Subcutaneous adipose tissue (tissue), 4 donors: ENCODE measurements around the gene TRAPPC1. TPM values are rescaled to one million over a fixed set of nuclear protein-coding genes. Genes with fewer than 3 reads are reported as not detected.

Experiments used
- total RNA-seq, 4 donors: library from RNA; depleted of rRNA; stranded (reverse); fragments of >200 nt; gene quantifications; one replicate each; pipeline ENCODE4 v1.1.0, GENCODE V29; 2016
- TF ChIP-seq, protein P1 (sequence below): fragments of 450-650 bp; IDR thresholded peaks from one replicate; pipeline ENCODE4 v1.5.1; 2016; ENCODE audit warnings: low read depth, mild to moderate bottlenecking, control low read depth, antibody characterized with exemption, moderate library complexity

The TRAPPC1 gene, protein sequence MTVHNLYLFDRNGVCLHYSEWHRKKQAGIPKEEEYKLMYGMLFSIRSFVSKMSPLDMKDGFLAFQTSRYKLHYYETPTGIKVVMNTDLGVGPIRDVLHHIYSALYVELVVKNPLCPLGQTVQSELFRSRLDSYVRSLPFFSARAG
- total RNA-seq = 10 to 100 TPM; 28.8 to 43.5 (median 37.5) TPM

DNA sequence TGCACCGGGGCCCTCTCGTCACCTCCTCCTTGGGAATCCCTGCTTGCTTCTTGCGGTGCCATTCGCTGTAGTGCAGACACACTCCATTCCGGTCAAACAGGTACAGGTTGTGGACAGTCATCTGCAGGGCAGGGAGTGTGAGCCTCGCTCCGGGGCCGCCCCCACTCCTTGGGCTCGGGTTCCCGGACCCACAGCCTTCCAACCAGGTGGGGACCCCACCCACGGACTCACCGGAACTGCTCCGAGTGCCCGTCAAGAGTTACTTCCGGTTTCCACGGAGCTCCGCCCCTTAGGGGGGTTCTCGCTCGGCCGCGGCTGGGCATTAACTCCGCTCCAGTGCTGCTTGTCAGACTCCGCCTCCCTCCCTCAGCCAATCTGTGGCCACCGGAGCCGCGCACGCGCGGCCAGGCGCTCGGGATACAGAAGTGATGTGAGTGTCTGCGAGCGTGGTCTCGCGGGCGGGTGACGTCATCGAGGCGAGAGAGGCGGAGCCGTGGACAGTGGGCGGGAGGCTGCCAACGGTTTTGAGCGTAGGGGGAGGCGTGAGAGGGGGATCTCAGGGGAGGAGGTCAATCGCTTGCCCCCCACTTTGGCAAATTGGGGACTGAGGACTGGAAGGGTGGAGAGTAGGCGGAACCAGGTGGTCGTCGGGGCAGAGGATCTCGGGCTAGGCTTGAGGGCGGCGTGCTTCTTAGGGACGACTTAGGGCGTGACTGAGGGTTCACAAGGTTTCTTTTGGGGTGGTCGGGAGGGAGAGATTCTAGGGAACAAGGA is at the start of gene TRAPPC1, which contains the start of gene CNTROB:
TRAPPC1 (minus strand) TSS at position 238 of the 774 bp plus-strand sequence; CDS start at position 121, 117 bp downstream.
CNTROB (plus strand) TSS at position 498 of the 774 bp plus-strand sequence. CDS start 874 bp downstream, outside the sequence.
- TF ChIP-seq, protein P1, sequence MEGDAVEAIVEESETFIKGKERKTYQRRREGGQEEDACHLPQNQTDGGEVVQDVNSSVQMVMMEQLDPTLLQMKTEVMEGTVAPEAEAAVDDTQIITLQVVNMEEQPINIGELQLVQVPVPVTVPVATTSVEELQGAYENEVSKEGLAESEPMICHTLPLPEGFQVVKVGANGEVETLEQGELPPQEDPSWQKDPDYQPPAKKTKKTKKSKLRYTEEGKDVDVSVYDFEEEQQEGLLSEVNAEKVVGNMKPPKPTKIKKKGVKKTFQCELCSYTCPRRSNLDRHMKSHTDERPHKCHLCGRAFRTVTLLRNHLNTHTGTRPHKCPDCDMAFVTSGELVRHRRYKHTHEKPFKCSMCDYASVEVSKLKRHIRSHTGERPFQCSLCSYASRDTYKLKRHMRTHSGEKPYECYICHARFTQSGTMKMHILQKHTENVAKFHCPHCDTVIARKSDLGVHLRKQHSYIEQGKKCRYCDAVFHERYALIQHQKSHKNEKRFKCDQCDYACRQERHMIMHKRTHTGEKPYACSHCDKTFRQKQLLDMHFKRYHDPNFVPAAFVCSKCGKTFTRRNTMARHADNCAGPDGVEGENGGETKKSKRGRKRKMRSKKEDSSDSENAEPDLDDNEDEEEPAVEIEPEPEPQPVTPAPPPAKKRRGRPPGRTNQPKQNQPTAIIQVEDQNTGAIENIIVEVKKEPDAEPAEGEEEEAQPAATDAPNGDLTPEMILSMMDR = no peak

DNA sequence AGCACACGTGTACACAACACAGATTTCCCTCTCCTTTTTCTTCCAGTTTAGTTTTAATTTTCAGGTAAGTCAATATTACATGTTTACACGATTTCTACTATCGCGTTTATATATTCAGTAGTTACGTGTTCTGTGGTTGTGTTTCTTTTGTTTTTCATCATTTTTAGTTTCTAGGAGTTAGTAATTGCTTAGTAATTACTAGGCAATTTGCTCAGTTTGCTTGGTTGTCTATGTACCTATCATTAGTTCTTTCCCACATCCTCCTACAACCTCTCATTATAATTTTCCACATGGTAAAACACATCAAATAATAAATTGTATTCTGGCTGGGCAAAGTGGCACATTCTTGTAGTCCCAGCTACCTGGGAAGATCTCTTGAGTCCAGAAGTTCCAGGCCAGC is 46.1 kb upstream of the TRAPPC1 start:
- TF ChIP-seq, protein P1 = no peak

DNA sequence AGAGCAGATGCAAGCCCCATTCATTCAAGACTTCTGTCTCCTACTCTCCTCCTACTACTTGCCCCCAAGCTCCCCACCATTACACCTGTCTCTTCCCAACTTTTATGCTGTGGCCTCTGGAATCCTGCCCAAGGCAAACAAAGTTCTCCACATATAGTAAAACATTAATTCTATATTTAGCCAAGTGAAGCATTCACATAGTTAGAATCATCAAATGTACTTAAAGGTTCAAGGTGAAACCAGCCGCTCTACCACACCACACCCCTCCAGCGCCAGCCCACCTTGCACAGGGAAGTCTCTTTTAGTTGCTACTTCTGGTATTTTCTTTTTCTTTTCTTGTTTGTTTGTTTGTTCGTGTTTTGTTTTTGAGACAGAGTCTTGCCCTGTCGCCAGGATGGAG is 45.3 kb upstream of the TRAPPC1 start:
- TF ChIP-seq, protein P1 = no peak

DNA sequence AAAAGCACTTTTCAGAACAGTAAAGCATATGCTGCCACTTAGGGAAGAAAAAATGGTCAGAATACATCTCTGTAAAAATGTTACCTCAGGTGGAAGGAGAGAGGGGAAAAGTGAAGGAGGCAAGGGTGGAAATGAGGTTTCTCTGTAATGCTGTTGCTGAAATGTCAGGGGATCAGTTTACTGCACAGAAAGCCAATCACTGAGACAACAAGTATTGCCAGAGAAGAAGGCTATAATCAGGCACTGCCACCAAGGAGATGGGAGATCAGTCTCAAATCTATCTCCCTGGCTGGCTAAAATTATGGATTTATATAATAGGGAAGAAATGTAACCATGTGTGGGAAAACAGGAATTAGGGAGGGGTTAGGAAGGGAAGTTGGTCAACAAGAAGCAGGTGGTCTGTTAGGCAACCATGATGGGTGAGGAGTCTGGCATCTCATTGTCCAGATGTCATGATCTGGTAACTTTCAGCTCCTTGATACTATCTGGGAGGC is 42.9 kb upstream of the TRAPPC1 start:
- TF ChIP-seq, protein P1 = no peak

DNA sequence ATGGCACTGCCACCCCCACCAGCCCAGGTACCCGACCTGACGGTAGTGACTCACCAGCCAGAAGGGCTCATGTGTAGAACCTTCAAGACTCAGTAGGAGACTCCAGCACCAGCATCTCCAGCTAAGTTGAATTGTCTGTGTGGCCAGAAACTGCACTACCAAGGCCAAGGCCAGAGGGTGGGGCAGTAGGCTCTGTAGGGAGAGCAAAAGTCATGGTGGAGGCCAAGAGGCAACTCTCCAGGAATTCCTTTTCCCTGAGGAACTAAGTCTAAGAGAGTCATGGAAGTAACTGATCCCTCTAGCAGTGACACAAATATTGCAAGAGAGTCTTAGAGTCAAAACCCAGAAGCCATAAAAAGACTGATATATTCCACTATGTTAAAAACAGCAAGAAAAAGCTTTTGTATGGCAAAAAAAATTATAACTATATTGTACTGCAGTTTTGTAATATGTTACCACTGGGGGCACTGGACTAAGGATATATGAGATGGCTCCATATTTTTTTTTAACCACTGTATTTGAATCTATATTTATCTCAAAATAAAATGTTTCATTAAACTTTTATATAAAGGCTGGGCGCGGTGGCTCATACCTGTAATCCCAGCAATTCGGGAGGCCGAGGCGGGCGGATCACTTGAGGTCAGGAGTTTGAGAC is 40.5 kb upstream of the TRAPPC1 start:
- TF ChIP-seq, protein P1 = no peak

DNA sequence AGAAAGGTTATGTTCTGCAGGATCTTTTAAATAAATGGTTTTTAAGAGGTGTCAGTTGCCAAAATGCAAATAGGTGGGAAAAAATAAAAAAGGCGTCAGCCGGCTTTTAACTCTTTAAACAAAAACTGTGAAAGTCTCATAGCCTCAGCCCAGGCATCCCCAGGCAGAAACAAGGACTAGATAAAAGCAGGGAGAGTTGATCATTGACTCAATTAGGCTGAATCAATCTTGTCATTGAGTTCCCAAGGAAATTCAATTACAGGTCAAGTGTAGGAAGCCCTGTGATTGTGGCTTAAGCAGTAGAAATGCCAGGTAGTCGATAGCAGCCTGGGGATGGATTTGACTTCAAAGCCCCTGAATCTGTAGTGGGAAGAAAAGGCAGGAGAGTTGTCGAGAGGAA is 39.9 kb upstream of the TRAPPC1 start:
- TF ChIP-seq, protein P1 = no peak

DNA sequence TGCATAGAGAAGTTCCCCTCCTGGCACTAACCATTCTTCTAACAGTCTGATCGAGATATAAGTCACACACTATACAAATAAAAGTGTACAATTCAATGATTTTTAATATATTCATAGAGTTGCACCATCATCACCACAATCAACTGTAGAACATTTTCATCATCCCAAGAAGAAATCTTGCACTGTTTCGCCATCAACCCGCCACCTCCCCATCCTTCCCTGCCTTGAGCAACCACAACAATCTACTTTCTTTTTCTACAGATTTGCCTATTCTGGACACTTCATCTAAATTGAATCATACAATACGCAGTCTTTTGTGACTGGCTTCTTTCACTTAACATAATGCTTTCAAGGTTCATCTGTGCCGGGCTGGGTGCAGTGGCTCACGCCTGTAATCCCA is 37.7 kb upstream of the TRAPPC1 start:
- TF ChIP-seq, protein P1 = no peak
